WTC11 (cell line): Measurements from ENCODE around the gene GALNT16.

ENCODE experiments used
- FOXK1 ChIP-seq: sonication (generic); formaldehyde crosslinking; IDR thresholded peaks from 2 replicates; pipeline ENCODE4 v1.8.0; 2022; ENCODE audit warnings: mild to moderate bottlenecking, moderate library complexity, missing genetic modification reagents
- FOXP1 ChIP-seq: sonication (generic); formaldehyde crosslinking; IDR thresholded peaks from 2 replicates; pipeline ENCODE4 v1.8.0; 2022; ENCODE audit warnings: missing genetic modification reagents, mild to moderate bottlenecking, moderate library complexity, borderline replicate concordance
- GABPB1 ChIP-seq: sonication (generic); formaldehyde crosslinking; IDR thresholded peaks from 2 replicates; pipeline ENCODE4 v1.8.1; 2023; ENCODE audit warnings: mild to moderate bottlenecking, missing genetic modification reagents
- RELA ChIP-seq: sonication (generic); formaldehyde crosslinking; IDR thresholded peaks from 2 replicates; pipeline ENCODE4 v1.8.1; 2022; ENCODE audit warnings: missing genetic modification reagents, mild to moderate bottlenecking, borderline replicate concordance
- TEAD1 ChIP-seq: sonication (generic); formaldehyde crosslinking; IDR thresholded peaks from 2 replicates; pipeline ENCODE4 v1.8.0; 2022; ENCODE audit warnings: mild to moderate bottlenecking, missing genetic modification reagents
- ZBTB21 ChIP-seq: sonication (generic); formaldehyde crosslinking; IDR thresholded peaks from 2 replicates; pipeline ENCODE4 v1.8.1; 2023; ENCODE audit warnings: mild to moderate bottlenecking, missing genetic modification reagents, borderline replicate concordance
- ZNF416 ChIP-seq: fragments of 250-450 bp; sonication (Bioruptor Pico); IDR thresholded peaks from 2 replicates; pipeline ENCODE4 v1.9.0; 2021; ENCODE audit warnings: mild to moderate bottlenecking, inconsistent platforms
- TF ChIP-seq, protein P1 (sequence below): sonication (generic); formaldehyde crosslinking; IDR thresholded peaks from 2 replicates; pipeline ENCODE4 v1.8.1; 2022; ENCODE audit warnings: low read depth, missing genetic modification reagents, borderline replicate concordance
- TF ChIP-seq, protein P2 (sequence below): sonication (generic); formaldehyde crosslinking; IDR thresholded peaks from 2 replicates; pipeline ENCODE4 v1.8.1; 2022; ENCODE audit warnings: low read depth, mild to moderate bottlenecking, moderate library complexity, missing genetic modification reagents, borderline replicate concordance
- TF ChIP-seq, protein P3 (sequence below): sonication (generic); formaldehyde crosslinking; IDR thresholded peaks from 2 replicates; pipeline ENCODE4 v1.8.0; 2022; ENCODE audit warnings: mild to moderate bottlenecking, missing genetic modification reagents
- TF ChIP-seq, protein P4 (sequence below): fragments of 200-600 bp; IDR thresholded peaks from 2 replicates; pipeline ENCODE4 v1.8.0; 2022; ENCODE audit warnings: antibody characterized with exemption
- TF ChIP-seq, protein P5 (sequence below): sonication (generic); formaldehyde crosslinking; IDR thresholded peaks from 2 replicates; pipeline ENCODE4 v1.8.1; 2023; ENCODE audit warnings: mild to moderate bottlenecking, missing genetic modification reagents, moderate library complexity
- TF ChIP-seq, protein P6 (sequence below): sonication (generic); formaldehyde crosslinking; IDR thresholded peaks from 2 replicates; pipeline ENCODE4 v1.8.0; 2022; ENCODE audit warnings: mild to moderate bottlenecking, missing genetic modification reagents
- TF ChIP-seq, protein P7 (sequence below): sonication (generic); formaldehyde crosslinking; conservative IDR thresholded peaks from 2 replicates; pipeline ENCODE4 v1.8.1; 2022; ENCODE audit warnings: mild to moderate bottlenecking, missing genetic modification reagents

DNA sequence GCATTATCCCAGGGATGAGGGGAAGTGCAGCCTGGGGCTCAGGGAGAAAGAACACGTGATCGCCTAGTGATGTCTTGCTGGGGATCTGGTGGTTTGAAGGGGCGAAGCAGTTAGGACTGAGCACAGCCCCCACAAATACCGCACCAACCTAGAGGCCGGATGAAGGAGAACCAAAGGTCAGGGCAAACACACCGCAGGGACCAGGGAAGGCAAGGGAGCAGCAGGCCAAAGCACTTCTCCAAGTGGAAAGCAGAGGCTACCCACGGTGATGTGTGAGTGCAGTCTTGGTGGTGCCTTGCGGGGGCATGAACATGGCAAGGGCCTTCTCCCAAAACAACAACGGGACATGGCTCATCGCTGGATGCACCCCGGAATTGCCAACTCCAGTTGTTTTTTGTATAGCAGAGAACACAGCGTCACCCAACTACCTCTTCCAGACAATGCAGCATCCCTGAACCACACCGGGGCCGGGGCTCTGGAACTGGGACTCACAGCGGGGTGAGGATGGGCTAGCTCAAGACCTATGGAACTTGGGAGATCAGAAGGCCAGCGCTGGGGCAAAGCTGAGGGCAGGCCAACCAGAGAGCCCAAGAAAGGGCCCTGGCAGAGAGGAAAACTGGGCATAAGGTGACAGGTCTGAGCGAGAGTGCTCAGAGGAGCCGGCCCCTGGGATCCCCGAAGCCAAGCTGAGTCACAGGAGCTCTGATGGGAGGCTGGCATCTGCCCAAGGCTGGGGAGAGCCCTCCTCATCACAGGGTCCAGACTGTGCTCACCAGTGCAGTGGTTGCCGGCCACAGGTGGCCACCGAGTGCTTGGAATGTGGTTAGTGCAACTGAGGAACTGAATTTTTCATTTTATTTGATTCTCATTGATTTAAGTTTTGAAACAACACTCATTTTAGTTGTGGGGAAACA is 11.1 kb downstream of the GALNT16 start:
- TF ChIP-seq, protein P1, sequence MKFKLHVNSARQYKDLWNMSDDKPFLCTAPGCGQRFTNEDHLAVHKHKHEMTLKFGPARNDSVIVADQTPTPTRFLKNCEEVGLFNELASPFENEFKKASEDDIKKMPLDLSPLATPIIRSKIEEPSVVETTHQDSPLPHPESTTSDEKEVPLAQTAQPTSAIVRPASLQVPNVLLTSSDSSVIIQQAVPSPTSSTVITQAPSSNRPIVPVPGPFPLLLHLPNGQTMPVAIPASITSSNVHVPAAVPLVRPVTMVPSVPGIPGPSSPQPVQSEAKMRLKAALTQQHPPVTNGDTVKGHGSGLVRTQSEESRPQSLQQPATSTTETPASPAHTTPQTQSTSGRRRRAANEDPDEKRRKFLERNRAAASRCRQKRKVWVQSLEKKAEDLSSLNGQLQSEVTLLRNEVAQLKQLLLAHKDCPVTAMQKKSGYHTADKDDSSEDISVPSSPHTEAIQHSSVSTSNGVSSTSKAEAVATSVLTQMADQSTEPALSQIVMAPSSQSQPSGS (CRISPR knock-in tag) = no peak
- TF ChIP-seq, protein P2, sequence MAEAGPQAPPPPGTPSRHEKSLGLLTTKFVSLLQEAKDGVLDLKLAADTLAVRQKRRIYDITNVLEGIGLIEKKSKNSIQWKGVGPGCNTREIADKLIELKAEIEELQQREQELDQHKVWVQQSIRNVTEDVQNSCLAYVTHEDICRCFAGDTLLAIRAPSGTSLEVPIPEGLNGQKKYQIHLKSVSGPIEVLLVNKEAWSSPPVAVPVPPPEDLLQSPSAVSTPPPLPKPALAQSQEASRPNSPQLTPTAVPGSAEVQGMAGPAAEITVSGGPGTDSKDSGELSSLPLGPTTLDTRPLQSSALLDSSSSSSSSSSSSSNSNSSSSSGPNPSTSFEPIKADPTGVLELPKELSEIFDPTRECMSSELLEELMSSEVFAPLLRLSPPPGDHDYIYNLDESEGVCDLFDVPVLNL (CRISPR knock-in tag) = no peak
- no peak for TF ChIP-seq TEAD1 (CRISPR knock-in tag)
- TF ChIP-seq, protein P3, sequence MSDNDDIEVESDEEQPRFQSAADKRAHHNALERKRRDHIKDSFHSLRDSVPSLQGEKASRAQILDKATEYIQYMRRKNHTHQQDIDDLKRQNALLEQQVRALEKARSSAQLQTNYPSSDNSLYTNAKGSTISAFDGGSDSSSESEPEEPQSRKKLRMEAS = no peak
- TF ChIP-seq ZBTB21 (CRISPR knock-in tag) = no peak
- no peak for TF ChIP-seq FOXP1
- no peak for TF ChIP-seq FOXK1
- TF ChIP-seq, protein P4, sequence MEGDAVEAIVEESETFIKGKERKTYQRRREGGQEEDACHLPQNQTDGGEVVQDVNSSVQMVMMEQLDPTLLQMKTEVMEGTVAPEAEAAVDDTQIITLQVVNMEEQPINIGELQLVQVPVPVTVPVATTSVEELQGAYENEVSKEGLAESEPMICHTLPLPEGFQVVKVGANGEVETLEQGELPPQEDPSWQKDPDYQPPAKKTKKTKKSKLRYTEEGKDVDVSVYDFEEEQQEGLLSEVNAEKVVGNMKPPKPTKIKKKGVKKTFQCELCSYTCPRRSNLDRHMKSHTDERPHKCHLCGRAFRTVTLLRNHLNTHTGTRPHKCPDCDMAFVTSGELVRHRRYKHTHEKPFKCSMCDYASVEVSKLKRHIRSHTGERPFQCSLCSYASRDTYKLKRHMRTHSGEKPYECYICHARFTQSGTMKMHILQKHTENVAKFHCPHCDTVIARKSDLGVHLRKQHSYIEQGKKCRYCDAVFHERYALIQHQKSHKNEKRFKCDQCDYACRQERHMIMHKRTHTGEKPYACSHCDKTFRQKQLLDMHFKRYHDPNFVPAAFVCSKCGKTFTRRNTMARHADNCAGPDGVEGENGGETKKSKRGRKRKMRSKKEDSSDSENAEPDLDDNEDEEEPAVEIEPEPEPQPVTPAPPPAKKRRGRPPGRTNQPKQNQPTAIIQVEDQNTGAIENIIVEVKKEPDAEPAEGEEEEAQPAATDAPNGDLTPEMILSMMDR = no peak
- TF ChIP-seq ZNF416 = no peak
- no peak for TF ChIP-seq GABPB1 (CRISPR knock-in tag)
- no peak for TF ChIP-seq RELA (CRISPR knock-in tag)
- TF ChIP-seq, protein P5, sequence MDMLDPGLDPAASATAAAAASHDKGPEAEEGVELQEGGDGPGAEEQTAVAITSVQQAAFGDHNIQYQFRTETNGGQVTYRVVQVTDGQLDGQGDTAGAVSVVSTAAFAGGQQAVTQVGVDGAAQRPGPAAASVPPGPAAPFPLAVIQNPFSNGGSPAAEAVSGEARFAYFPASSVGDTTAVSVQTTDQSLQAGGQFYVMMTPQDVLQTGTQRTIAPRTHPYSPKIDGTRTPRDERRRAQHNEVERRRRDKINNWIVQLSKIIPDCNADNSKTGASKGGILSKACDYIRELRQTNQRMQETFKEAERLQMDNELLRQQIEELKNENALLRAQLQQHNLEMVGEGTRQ = no peak
- TF ChIP-seq, protein P6, sequence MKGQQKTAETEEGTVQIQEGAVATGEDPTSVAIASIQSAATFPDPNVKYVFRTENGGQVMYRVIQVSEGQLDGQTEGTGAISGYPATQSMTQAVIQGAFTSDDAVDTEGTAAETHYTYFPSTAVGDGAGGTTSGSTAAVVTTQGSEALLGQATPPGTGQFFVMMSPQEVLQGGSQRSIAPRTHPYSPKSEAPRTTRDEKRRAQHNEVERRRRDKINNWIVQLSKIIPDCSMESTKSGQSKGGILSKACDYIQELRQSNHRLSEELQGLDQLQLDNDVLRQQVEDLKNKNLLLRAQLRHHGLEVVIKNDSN (CRISPR knock-in tag) = no peak
- TF ChIP-seq, protein P7, sequence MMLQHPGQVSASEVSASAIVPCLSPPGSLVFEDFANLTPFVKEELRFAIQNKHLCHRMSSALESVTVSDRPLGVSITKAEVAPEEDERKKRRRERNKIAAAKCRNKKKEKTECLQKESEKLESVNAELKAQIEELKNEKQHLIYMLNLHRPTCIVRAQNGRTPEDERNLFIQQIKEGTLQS = no peak
